Ascending aorta (tissue), 2 donors: ENCODE measurements around the gene ENOX2. TPM values are rescaled to one million over a fixed set of nuclear protein-coding genes. Genes with fewer than 3 reads are reported as not detected.

Experiments used
- DNase-seq, 2 donors: peaks; one replicate each; pipeline ENCODE4 v3.0.0-alpha.2; 2019; ENCODE audit warnings: low spot score in 2 of 2
- H3K27ac ChIP-seq, 2 donors: fragments of 200-600 bp; sonication (generic); one replicate each; pipeline ENCODE4 v1.5.1; 2016 to 2017; ENCODE audit warnings: mild to moderate bottlenecking in 1 of 2
- H3K27me3 ChIP-seq: fragments of 200-600 bp; sonication (generic); one replicate; pipeline ENCODE4 v1.5.1; 2017
- H3K36me3 ChIP-seq, 2 donors: fragments of 200-600 bp; sonication (generic); one replicate each; pipeline ENCODE4 v1.5.1; 2016
- H3K4me1 ChIP-seq, 2 donors: fragments of 200-600 bp; sonication (generic); one replicate each; pipeline ENCODE4 v1.5.1; 2016 to 2017; ENCODE audit warnings: mild to moderate bottlenecking in 1 of 2
- H3K4me3 ChIP-seq, 2 donors: fragments of 200-600 bp; sonication (generic); one replicate each; pipeline ENCODE4 v1.5.1; 2016 to 2017; ENCODE audit warnings: mild to moderate bottlenecking in 1 of 2
- H3K9me3 ChIP-seq, 2 donors: fragments of 200-600 bp; sonication (generic); one replicate each; pipeline ENCODE4 v1.5.1; 2016
- CTCF ChIP-seq, 3 experiments: fragments of 200-600 bp in 2 of 3; fragments of 450-650 bp in 1 of 3; sonication (generic) in 2 of 3; IDR thresholded peaks; one replicate each; pipeline ENCODE4 v1.5.1; 2016 to 2019; ENCODE audit warnings: antibody characterized with exemption in 3 of 3, mild to moderate bottlenecking in 1 of 3, moderate library complexity in 1 of 3
- intact Hi-C: fragments of 100-400 bp; cut with DNase I; formaldehyde crosslinking; loops from one replicate; pipeline ENCODE4 v1.15.1; 2023
- total RNA-seq: library from RNA; depleted of rRNA; stranded (reverse); fragments of >200 nt; gene quantifications from one replicate; pipeline ENCODE4 v1.1.0, GENCODE V29; 2016

Gene ENOX2
- total RNA-seq, 1 donor from 2014 or later, result 2.0 TPM

- Histone ChIP-seq H3K27ac (no peak overlapping the region), H3K4me3 (no peak overlapping the region), H3K27me3 (no peaks in the 10 kb centered on the region), H3K4me1 (no peaks in the 10 kb centered on the region), H3K36me3 (no peaks in the 10 kb centered on the region), H3K9me3 (no peaks in the 10 kb centered on the region)
- no peak for TF ChIP-seq CTCF (IDR thresholded peaks at IDR 0.05)
- no peak for DNase-seq
- intact Hi-C loops, result no loop called here
These were observed 68.2 kb downstream of the ENOX2 start for GRCh38 chrX:130834830-130835229.

GRCh38 chrX:130834149-130834548 lies 68.9 kb downstream of the ENOX2 start:
- H3K9me3 ChIP-seq, result no peaks in the 10 kb centered on the region
- H3K4me3 ChIP-seq, result no peak overlapping the region
- DNase-seq, result no peak
- intact Hi-C loops, result no loop called here
- no peaks in the 10 kb centered on the region for H3K4me1 ChIP-seq
- no peaks in the 10 kb centered on the region for H3K27me3 ChIP-seq
- no peak overlapping the region for H3K27ac ChIP-seq
- no peaks in the 10 kb centered on the region for H3K36me3 ChIP-seq
- no peak for TF ChIP-seq CTCF (IDR thresholded peaks at IDR 0.05)

- Histone ChIP-seq H3K4me1 (no peaks in the 10 kb centered on the region), H3K4me3 (no peak overlapping the region), H3K27me3 (no peaks in the 10 kb centered on the region), H3K9me3 (no peaks in the 10 kb centered on the region), H3K27ac (no peak overlapping the region), H3K36me3 (no peaks in the 10 kb centered on the region)
- TF ChIP-seq CTCF (IDR thresholded peaks at IDR 0.05), result no peak
- DNase-seq, result no peak
- intact Hi-C loops, result no loop called here
These were observed 71.7 kb downstream of the ENOX2 start for GRCh38 chrX:130831347-130831722.

GRCh38 chrX:130830599-130831346 lies 72.2 kb downstream of the ENOX2 start:
- Histone ChIP-seq H3K9me3 (no peaks in the 10 kb centered on the region), H3K36me3 (no peaks in the 10 kb centered on the region), H3K27ac (no peak overlapping the region), H3K27me3 (no peaks in the 10 kb centered on the region), H3K4me3 (no peak overlapping the region), H3K4me1 (no peaks in the 10 kb centered on the region)
- intact Hi-C loops, result no loop called here
- no peak for DNase-seq
- no peak for TF ChIP-seq CTCF (IDR thresholded peaks at IDR 0.05)

- intact Hi-C loops, result no loop called here
- Histone ChIP-seq H3K36me3 (no peaks in the 10 kb centered on the region), H3K4me3 (no peak overlapping the region), H3K9me3 (no peaks in the 10 kb centered on the region), H3K4me1 (no peaks in the 10 kb centered on the region), H3K27me3 (no peaks in the 10 kb centered on the region), H3K27ac (no peak overlapping the region)
- TF ChIP-seq CTCF (IDR thresholded peaks at IDR 0.05), result no peak
- DNase-seq, result no peak
These were observed 73.2 kb downstream of the ENOX2 start for GRCh38 chrX:130829526-130830515.
